Measurements from ENCODE around the gene LDB2.

LDB2 gene

DNA sequence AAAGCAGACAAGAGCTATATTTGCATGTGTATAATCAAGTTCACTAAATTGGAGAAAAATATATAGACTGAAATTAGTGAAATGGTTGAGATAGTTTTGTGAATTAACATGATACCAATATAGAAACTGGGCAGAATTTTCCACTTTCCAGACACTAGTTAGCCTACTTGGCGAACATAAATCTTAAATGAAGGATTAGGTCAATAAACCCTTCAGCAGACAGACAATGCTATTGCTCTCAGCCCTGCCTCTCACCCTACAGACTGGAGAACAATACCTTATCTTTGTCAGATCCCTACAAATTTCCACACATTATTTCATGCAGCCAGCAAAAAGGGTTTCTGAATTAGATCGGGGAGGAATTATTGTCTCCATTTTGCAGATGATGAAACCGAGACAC is 435.8 kb downstream of the LDB2 start:
- no peak for DNase-seq

DNA sequence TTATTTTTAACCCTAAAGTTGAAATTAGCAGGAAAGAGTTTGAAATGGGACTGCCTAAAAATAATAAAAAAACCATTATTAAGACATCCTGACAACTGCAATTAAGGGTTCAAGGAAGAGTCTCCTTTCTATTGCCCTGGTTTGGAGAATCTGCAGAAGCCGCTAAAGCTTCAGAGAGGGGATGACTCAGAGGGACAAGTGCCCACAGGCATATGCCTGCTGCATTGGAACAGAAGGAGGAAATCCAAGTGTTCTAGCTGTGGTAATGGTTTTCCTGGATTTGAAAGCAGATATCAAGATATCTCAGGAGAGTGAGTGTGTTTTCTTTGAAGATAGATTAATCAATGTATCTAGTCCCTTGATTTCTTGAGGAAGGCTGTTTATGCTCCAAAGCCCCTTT is 437.1 kb downstream of the LDB2 start:
- no peak for DNase-seq

DNA sequence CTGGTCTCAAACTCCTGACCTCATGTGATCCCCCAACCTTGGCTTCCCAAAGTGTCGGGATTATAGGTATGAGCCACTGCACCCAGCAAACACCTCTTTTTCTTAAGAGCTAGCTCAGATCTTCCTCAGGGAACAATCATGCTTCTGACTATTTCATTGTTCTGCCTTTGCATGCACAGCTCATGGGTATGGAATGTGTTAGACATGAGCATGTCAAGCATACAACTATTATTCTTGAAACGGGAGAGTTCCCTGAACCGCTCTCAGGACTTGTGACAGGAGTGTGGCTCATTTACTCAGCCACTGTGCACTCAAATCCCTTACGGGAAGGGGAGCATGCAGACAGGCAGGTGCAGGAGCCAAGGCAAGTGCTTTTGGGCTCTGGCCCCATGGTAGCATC is 440.5 kb downstream of the LDB2 start:
- DNase-seq, result no peak

Data from KG1 (cell line).